ENCODE data around the gene TM9SF4.
"Not testable (repeated sequence)": the region's sequence is repeated elsewhere in the genome, so short reads cannot be mapped to it uniquely, and the experiment has no call there.

Gene TM9SF4

DNA sequence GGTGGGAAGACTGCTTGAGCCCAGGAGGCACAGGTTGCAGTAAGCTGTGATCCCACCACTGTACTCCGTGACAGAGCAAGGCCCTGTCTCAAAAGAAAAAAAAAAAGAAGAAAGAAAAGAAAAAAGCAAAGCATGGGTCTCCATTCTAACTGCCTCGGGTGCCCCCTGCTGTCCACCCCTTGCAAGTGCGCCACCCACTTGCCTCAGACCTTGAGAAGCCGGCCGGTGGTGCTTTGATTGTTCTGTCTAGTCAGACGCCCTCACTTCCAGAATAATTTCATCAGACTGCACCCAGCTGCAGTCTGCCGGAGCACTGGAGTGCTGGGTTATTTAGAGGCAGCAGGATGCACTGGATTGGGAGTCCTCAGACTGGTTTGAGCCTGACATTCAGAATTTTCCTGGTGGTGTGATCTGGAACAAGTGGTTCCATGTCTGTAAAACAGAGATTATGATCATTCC, 17.6 kb upstream of the TM9SF4 start:
- peak; percentile 64 to 81 for DNase-seq

DNA sequence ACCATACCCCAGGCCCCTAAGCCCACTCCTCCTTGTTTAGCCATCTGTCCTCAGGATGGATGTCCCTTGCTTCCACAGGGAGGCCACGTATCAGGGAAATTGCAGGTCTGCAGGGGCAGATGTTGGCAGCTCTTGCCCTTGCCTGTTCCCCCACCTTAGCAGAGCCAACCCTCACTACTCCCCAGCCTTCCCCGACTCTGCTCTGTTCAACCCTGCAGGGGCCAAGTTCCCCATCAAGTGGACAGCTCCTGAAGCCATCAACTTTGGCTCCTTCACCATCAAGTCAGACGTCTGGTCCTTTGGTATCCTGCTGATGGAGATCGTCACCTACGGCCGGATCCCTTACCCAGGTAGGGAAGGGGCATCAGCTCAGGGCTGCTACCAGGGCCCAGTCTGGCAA, 10.7 kb upstream of the TM9SF4 start:
- no peak for DNase-seq

DNA sequence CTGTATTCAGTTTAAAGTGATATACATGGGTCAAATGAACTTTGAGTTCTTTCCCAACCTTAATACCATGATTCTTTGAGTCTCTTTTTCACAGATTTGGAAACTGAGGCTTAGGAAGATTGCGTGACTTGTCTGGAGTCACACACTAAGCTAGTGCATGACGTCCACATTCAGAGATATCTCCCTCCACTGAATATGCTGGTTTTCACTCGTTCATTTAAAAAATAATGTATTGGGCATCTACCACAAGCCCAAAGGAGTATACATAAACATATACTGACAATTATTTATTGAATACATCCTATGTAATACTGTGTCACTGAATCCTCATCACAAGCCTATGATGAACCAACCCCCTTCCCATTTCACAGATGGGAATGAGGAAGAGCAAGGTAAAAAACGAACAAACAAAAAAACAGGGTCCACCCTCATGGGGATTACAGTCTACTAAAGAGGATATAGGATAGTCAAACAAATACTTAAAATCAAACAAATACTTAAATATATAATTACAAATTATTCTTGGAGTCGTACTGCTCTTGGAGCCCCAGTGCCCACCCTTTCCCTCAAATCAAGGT, 611 bp upstream of the TM9SF4 start:
- no peak for DNase-seq

DNA sequence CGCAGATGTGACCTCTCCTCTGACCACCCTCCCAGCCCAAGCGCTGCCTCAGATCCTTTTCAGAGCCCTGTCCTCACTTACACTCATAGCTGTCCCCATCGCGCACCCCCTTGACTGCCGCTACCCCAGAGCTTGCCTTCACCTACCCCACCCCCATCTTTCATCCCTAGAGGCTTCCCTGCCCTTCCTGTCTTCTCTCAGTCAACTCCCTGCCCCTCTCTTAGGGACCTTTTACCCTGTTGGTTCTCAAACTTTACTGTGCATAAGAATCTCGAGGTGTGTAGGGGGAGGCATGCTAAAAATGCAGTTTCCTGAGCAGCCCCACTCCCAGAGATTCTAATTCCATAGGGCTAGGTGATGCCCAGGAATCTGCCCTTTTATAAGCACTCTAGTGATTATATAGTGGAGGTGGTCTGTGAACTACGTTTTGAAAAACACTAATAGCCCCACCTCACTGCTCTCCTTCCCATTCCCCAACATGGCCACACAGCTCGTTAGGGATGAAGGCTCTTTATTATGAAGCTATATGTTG, 725 bp downstream of the TM9SF4 start:
- DNase-seq = no peak

DNA sequence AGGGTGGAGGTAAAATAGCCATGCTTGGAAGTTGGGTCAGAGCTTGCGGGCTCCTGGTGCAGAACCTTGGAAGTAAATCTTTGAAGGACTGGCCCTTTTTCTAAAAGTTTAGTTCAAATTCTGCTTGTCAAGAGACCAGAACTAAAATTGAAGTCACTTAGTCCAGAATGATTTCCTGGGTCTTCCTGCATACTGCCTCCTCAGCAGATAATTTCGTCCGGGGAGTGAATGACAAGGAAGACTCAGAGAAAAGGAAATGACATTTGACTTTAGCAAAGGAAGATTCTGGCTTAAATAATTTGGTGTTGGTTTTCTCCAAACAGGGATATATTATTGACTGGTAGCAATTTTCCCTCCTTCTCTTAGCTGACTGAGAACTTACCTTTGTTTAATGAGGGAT, 1.2 kb downstream of the TM9SF4 start:
- no peak for DNase-seq

DNA sequence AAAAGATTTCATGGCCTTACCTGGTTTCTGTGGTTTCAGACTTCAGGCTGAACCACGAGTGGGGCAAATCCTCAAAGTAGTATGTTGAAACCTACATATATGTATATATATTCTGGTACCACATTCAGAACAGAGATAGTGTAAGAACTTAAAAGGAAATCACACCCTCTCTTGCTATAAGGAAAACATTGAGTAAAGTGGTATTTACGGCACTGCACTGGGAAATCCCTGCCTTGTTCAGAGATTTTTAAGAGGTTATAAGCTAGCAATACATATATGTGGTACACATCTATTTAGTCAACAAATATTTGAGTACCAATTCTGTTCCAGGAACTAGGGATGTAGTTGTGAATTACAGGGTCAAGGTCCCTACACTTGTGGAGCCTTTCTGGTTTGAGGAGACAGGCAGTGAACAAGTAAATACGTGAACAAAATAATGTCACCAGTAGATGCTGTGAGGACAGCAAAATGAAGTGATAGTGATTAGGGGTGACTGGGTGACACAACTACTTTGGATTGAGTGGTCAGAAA, 1.7 kb downstream of the TM9SF4 start:
- DNase-seq = no peak

DNA sequence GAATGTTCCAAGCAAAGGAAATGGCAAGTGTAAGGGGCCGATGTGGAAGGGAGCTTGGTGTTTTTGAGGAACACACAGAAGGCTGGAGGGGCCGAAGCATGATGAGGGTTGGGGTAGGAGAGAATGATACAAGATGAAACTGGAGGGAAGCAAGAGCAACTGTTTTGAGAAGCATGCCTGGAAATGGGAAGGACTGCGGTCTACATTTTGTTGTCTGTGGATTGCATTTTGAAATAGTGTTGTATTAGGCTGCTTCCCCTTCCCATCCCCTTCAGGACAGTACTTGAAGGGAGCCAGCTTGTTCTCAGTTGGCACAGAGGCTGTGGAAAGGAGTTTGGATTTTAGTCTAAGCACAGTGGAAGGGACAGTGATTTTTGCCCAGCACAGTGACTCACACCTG, 2.2 kb downstream of the TM9SF4 start:
- no peak for DNase-seq

DNA sequence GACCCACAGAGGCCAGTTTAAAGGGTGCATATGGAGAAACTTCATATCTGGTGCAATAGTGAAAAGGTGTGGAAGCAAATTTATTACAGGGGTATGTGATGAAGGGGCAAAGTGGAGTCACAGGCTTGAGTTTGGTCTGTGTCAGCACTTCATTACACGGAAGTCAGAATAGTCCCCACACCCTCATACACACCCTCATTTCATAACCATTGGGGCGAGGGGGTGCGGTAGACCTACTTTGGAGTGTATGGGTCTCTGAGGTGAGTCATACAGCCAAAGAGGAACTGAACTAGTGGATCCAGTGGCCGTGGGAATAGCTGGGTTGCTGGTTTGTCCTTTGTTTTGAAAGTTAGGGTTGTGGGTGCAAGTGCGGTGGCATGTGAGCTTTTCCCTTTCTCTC, 3.3 kb downstream of the TM9SF4 start:
- DNase-seq = no peak

DNA sequence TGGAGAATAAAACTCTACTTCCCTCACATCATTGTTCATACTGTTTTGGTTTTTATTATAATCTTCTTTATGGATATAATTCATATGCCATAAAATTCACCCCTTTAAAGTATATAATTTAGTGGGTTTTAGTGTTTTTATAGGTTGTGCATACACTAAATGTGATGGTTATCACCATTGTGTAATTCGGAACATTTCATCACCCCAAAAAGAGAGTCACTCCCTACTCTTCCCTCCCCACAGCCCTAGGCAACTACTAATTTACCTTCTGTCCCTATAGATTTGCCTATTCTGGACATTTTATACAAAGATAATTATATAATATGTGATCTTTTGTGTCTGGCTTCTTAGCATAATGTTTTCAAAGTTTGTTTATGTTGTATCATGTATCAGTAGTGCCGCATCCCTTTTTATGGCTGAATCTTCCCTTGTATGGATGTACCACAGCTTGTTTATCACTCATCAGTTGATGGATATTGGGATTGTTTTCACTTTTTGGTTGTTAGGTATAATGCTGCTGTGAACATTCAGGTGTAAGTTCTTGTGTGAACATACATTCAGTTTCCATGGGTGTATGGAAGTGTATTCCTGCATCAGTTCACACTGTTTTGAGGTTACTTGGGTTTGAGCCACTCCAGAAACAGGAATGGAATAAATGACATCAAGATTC, 4.2 kb downstream of the TM9SF4 start:
- DNase-seq = no peak

DNA sequence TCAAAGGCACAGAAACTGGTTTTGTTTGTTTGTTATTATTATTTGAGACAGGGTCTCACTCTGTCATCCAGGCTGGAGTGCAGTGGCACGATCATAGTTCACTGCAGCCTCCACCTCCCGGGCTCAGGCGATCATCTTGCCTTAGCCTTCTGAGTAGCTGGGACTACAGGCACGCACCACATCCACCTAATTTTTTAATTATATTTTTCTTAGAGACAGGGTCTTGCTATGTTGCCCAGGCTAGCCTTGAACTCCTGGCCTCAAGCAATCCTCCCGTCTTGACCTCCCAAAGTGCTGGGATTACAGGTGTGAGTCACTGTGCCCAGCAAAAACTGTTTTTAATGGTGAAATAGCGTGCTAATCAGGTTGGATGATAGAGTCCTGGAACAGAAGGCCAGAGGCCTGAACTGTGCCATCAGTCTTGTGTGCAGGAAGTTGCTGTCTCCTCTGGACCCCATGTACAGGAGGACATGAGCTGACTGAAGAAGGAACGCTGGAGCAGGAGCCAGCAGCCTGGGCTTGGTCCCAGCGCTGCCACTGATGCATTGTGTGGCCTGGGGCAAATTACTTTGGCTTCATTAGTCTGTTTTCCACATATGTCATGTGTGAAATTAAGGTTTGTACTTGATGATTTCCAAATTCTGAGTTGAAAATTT, 4.9 kb downstream of the TM9SF4 start:
- peak in 1 of 2 experiments; percentile 29 for DNase-seq

DNA sequence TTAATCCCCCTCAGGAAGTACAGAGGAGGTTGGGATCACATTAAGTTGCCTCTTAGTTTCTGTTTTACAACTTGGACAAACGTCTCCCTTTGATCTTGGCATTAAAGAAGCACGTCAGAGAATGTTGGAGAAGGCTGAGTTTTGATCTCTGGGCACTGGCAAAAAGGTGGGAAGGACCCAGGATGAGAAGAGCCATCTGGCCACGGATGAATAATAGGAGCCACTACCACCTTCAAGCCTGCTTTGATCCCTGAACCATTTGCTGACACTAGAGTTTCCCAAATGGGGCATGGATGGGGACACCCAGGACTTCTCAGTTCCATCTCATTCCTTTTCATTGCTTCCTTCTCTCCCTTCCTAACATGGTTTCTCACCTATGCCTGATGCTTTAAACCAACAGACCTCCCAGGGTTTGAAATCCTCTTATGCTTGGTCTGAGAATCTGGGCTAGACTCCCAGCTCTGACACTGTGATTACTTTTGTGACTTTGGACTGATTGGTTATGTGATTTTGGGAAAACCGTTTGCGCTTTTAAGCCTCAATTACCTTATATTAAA, 5.8 kb downstream of the TM9SF4 start:
- no peak for DNase-seq

DNA sequence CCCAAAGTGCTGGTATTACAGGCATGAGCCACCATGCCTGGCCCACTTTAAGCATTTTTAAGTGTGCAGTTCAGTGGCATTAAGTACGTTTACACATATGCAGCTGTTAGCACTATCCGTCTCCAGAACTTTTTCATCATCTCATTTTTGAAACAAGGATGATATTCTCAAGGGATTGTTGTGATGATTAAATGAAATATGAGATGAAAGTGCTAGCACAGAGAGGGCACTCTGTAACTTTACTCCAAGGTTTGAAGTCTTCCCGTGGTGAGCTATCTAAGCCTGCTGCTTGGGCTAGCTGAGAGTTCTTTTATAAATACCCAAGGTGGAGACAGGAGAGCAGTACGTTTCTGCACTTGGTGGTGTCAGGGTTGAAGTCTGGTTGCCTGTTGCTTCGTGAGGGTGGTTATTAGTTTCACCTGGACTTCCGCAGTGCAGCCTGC, 6.6 kb downstream of the TM9SF4 start:
- DNase-seq = no peak

DNA sequence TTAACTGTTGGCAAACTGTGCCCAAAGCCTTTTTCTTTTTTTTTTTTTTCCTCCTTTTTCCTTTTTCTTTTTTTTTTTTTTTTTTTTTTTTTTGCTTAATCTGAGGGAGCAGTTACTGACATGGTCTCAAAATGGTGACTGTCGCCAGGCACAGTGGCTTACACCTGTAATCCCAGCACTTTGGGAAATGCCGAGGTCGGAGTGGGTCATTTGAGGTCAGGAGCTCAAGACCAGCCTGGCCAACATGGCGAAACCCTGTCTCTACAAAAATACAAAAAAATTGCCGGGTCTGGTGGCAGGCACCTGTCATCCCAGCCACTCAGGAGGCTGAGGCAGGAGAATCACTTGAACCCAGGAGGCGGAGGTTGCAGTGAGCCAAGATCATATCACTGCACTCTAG, 7.3 kb downstream of the TM9SF4 start:
- not testable (repeated sequence) for DNase-seq

DNA sequence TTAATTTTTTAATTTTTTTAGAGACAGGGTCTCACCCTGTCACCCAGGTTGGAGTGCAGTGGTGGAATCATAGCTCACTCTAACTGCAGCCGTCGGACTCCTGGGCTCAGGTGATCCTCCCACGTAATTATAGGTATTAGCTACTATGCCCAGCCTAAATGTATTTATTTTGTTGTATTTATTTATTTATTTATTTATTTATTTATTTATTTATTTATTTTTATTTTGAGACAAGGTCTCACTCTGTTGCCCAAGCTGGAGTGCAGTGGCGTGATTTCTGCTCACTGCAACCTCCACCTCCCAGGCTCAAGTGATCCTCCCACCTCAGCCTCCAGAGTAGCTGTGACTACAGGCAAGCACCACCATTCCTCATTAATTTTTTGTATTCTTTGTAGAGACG, 8.9 kb downstream of the TM9SF4 start:
- not testable (repeated sequence) for DNase-seq

DNA sequence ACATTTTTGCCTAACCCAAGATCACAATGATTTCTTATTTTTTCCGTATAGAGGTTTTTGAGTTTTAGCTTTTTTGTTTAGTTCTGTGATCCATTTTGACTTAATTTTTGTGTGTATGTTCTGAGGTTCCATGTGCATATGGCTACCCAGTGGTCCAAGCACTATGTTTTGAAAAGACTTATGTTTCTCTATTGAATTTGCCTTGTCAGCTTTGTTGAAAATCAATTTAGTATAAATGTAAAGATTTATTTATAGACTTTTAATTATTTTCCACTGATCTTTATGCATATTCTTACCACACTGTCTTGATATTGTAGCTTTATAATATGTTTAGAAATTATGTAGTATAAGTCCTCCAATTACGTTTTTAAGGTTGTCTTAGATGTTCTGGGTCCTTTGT, 10.2 kb downstream of the TM9SF4 start:
- no peak for DNase-seq

DNA sequence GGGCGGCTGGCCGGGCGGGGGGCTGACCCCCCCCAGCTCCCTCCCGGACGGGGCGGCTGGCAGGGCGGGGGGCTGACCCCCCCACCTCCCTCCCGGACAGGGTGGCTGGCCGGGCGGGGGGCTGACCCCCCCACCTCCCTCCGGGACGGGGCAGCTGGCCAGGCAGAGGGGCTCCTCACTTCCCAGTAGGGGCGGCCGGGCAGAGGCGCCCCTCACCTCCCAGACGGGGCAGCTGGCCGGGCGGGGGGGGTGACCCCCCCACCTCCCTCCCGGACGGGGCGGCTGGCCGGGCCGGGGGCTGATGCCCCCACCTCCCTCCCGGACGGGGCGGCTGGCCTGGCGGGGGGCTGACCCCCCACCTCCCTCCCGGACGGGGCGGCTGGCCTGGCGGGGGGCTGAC, 12.4 kb downstream of the TM9SF4 start:
- DNase-seq = not testable (repeated sequence)

DNA sequence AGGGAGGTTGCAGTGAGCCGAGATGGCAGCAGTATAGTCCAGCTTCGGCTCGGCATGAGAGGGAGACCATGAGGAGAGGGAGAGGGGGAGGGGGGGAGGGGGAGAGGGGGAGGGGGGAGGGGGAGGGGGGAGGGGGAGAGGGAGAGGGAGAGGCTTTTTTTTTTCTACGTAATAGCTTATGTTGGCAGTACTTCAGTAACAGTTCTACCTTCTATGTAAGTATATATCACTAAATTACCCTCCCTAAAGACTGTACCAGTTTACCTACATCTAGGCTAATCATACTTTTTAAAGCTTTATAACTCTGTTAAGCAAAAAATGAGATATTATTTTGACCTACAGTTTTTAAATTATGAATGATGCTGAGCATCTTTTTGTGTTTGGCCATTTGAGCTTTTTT, 13.6 kb downstream of the TM9SF4 start:
- no peak for DNase-seq

DNA sequence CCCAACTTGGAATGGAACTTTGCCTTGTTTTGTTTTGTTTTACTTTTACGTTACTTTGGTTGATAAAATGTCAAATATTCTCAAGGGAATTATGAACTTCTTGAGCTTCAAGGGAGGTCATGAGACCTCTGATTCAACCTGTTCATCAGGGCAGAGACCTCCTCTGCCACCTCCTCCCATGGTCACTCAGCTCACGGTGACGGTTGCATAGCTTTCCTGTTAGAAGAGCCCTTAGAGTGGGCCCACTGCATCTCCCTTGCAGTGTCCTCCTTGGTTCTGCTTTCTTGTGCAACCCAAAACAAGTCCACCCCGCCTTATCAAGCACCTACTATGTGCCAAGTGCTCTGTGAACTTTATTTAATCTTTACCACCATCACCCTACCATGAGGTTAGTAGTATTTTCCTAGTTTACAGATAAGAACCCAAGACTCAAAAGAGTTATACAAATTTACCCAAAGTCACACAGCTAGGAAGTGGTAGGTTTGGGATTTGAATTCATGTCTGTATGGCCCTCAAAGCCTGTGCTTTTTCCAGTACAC, 15.5 kb downstream of the TM9SF4 start:
- no peak for DNase-seq

DNA sequence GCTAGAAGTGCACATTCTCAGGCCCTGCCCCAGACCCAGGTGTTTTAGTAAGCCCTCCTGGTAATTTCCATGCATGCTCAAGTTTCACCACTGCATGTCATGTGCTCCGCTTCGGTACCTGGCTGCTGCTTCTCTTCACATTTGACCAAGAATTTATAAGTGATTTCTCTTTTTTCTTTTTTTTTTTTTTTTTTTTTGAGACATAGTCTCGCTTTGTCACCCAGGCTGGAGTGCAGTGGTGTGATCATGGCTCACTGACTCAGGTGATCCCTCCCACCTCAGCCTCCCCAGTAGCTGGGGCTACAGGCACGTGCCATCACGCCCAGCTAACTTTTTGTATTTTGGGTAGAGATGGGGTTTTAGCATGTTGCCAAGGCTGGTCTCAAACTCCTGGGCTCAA, 16.0 kb downstream of the TM9SF4 start:
- no peak for DNase-seq

DNA sequence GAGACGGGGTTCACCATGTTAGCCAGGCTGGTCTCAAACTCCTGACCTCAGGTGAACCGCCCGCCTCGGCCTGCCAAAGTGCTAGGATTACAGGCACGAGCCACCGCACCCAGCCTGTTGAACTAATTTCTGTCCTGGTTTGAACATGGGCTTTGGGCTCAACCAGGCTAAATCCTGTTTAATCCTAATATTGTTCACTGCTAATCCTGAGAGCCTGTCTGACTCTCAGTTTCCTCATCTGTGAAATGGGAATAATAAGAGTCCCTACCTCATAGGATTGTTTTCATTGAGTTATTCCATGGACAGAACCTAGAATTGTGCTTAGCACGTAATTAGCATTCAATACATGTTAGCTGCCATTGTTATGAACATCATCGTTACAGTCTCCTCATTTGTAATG, 17.4 kb downstream of the TM9SF4 start:
- DNase-seq = no peak

DNA sequence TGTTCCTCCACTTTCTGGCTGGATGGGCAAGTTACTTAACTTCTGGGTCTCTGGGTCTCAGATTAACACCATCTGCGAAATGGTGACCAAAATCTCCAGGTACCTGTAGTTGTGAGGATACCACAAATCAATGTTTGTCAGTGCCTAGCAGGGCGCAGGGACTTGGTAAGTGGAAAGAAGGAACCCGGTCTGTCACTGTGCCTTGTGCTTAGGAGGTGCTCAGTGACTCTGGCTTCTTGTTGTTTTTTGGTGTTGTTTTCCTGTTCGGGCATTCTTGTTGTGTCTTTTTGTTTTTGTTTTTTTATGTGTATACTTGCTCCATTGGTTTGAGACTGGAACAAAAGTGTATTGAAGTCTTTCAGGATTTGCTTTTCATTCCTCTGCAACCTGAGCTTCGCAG, 17.8 kb downstream of the TM9SF4 start:
- no peak for DNase-seq

DNA sequence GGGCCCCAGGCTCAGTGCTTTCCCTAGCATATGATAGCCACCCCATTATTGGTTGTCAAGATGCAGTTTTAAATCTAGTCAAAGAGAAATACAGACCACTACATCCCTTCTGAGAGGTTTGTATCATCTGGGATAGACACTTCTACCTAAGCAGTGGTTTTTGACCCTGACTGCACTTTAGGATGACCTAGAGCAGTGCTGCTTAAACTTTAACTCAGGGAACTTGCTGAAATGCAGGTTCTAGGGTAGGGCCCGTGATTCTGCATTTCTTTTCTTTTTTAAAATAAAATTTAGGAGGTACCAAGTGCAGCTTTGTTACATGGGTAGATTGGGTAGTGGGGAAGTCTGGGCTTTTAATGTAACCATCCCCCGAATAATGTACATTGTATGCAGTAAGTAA, 18.7 kb downstream of the TM9SF4 start:
- no peak for DNase-seq

DNA sequence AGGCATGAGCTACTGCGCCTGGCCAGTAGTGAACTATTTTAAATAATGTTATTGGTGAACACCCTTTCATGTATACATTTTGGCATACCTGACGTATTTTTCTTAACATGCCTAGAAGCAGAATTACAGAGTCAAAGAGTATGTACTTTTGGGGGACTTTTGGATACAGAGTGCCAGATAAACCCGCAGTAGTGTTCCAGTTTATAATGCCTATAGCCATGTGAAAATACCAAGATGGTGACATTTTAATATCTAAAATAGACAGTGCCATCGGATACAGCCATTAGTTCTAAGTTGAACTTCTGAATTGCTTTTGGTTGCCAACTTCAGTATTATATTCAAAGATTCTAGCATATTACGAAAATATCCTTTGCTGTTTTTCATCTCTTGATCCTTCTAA, 20.3 kb downstream of the TM9SF4 start:
- DNase-seq = no peak

All from NCI-H446 (cell line).